ENCODE measurements around the gene DNTT.

DNA sequence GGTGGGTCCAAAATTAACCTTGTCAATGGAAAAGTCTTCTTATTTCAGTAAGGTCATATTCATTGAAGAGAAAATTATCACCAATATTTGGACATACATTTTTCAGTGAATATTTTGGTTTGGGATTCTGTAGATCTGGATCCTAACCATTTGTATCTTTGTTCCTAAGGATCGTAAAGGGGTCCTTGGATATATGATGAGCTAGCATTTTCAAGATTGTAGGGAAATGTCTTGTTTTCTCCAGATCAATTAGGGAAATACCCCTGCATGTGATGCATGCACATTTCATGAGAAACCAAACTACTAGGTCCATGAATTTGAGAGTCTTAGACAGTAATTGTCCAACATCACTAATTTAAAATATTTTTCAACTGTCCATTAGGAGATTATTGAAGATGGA is 18.0 kb downstream of the DNTT start:
- no peak for TF ChIP-seq ZSCAN30 (CRISPR knock-in tag; IDR thresholded peaks at IDR 0.05)
- TF ChIP-seq ZFP90 (CRISPR knock-in tag; IDR thresholded peaks at IDR 0.05; ENCODE audit: borderline replicate concordance) = no peak
- no peak for TF ChIP-seq EHMT2 (IDR thresholded peaks at IDR 0.05; ENCODE audit: borderline replicate concordance, low read depth, low read length)
- TF ChIP-seq, protein P1, sequence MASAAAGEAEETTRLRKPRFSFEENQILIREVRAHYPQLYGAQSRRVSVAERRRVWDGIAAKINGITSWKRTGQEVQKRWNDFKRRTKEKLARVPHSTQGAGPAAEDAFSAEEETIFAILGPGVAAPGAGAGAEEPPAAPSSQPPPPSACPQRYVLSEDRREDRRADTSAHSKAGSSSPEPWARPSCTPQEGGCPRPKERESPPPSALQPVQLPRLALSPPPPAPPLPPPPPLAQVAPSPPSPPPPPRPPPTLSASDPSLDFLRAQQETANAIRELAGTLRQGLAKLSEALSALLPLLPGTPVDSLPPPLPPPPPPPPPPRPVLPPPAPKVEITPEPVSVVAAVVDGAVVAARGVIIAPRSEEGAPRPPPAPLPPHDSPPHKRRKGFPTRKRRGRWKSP (CRISPR knock-in tag; IDR thresholded peaks at IDR 0.05) = no peak
- TF ChIP-seq JUNB (CRISPR knock-in tag; IDR thresholded peaks at IDR 0.05; ENCODE audit: borderline replicate concordance) = no peak
- TF ChIP-seq, protein P2, sequence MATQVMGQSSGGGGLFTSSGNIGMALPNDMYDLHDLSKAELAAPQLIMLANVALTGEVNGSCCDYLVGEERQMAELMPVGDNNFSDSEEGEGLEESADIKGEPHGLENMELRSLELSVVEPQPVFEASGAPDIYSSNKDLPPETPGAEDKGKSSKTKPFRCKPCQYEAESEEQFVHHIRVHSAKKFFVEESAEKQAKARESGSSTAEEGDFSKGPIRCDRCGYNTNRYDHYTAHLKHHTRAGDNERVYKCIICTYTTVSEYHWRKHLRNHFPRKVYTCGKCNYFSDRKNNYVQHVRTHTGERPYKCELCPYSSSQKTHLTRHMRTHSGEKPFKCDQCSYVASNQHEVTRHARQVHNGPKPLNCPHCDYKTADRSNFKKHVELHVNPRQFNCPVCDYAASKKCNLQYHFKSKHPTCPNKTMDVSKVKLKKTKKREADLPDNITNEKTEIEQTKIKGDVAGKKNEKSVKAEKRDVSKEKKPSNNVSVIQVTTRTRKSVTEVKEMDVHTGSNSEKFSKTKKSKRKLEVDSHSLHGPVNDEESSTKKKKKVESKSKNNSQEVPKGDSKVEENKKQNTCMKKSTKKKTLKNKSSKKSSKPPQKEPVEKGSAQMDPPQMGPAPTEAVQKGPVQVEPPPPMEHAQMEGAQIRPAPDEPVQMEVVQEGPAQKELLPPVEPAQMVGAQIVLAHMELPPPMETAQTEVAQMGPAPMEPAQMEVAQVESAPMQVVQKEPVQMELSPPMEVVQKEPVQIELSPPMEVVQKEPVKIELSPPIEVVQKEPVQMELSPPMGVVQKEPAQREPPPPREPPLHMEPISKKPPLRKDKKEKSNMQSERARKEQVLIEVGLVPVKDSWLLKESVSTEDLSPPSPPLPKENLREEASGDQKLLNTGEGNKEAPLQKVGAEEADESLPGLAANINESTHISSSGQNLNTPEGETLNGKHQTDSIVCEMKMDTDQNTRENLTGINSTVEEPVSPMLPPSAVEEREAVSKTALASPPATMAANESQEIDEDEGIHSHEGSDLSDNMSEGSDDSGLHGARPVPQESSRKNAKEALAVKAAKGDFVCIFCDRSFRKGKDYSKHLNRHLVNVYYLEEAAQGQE (IDR thresholded peaks at IDR 0.05; ENCODE audit: borderline replicate concordance in 1 of 2, low read depth in 1 of 2, low read length in 2 of 2) = no peak
- no peak for TF ChIP-seq YY1 (IDR thresholded peaks at IDR 0.05; ENCODE audit: insufficient read depth, insufficient replicate concordance, low read depth, low read length)
- TF ChIP-seq ZNF510 (CRISPR knock-in tag; IDR thresholded peaks at IDR 0.05; ENCODE audit: low read depth) = no peak
- no peak for TF ChIP-seq ZNF230 (CRISPR knock-in tag; IDR thresholded peaks at IDR 0.05)
- no peak for TF ChIP-seq SMARCE1 (IDR thresholded peaks at IDR 0.05; ENCODE audit: borderline replicate concordance)
- no peak for TF ChIP-seq POLR2A (IDR thresholded peaks at IDR 0.05; ENCODE audit: insufficient read depth in 1 of 2, low read depth in 2 of 2, low read length in 2 of 2)
- TF ChIP-seq, protein P3, sequence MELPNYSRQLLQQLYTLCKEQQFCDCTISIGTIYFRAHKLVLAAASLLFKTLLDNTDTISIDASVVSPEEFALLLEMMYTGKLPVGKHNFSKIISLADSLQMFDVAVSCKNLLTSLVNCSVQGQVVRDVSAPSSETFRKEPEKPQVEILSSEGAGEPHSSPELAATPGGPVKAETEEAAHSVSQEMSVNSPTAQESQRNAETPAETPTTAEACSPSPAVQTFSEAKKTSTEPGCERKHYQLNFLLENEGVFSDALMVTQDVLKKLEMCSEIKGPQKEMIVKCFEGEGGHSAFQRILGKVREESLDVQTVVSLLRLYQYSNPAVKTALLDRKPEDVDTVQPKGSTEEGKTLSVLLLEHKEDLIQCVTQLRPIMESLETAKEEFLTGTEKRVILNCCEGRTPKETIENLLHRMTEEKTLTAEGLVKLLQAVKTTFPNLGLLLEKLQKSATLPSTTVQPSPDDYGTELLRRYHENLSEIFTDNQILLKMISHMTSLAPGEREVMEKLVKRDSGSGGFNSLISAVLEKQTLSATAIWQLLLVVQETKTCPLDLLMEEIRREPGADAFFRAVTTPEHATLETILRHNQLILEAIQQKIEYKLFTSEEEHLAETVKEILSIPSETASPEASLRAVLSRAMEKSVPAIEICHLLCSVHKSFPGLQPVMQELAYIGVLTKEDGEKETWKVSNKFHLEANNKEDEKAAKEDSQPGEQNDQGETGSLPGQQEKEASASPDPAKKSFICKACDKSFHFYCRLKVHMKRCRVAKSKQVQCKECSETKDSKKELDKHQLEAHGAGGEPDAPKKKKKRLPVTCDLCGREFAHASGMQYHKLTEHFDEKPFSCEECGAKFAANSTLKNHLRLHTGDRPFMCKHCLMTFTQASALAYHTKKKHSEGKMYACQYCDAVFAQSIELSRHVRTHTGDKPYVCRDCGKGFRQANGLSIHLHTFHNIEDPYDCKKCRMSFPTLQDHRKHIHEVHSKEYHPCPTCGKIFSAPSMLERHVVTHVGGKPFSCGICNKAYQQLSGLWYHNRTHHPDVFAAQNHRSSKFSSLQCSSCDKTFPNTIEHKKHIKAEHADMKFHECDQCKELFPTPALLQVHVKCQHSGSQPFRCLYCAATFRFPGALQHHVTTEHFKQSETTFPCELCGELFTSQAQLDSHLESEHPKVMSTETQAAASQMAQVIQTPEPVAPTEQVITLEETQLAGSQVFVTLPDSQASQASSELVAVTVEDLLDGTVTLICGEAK (IDR thresholded peaks at IDR 0.05) = no peak
- TF ChIP-seq, protein P3 (CRISPR knock-in tag; IDR thresholded peaks at IDR 0.05) = no peak
- no peak for TF ChIP-seq ZFP36L2 (CRISPR knock-in tag; IDR thresholded peaks at IDR 0.05)
